Esophagus muscularis mucosa (tissue), 4 donors: ENCODE results near the gene FREM2. TPM values are rescaled to one million over a fixed set of nuclear protein-coding genes. Genes with fewer than 3 reads are reported as not detected.

Experiments
- DNase-seq: peaks from one replicate; pipeline ENCODE4 v3.0.0-alpha.2; 2017; ENCODE audit errors: extremely low spot score
- H3K27ac ChIP-seq, 4 donors: fragments of 200-600 bp; sonication (generic); replicated peaks in 1 of 4; 1 replicate in 3 of 4; 2 replicates in 1 of 4; pipeline ENCODE4 v1.5.1; 2016 to 2019; ENCODE audit warnings: mild to moderate bottlenecking in 1 of 4
- H3K27me3 ChIP-seq, 4 donors: fragments of 200-600 bp; sonication (generic); one replicate each; pipeline versions ENCODE4 v1.5.1 to v1.6.0; 2016 to 2019
- H3K36me3 ChIP-seq, 4 donors: fragments of 200-600 bp; sonication (generic); one replicate each; pipeline ENCODE4 v1.5.1; 2016 to 2019
- H3K4me1 ChIP-seq, 4 donors: fragments of 200-600 bp; sonication (generic); one replicate each; pipeline ENCODE4 v1.5.1; 2016 to 2019
- H3K4me3 ChIP-seq, 4 donors: fragments of 200-600 bp; sonication (generic); 1 replicate in 2 of 4; 2 replicates in 2 of 4; pipeline ENCODE4 v1.5.1; 2016 to 2019; ENCODE audit warnings: mild to moderate bottlenecking in 4 of 4, moderate library complexity in 1 of 4
- H3K9me3 ChIP-seq, 4 donors: fragments of 200-600 bp; sonication (generic); 1 replicate in 3 of 4; 2 replicates in 1 of 4; pipeline ENCODE4 v1.5.1; 2016 to 2019
- EP300 ChIP-seq: sonication (generic); formaldehyde crosslinking; IDR thresholded peaks from one replicate; pipeline ENCODE4 v1.6.1; 2017; ENCODE audit warnings: antibody characterized with exemption
- POLR2A ChIP-seq: fragments of 450-650 bp; IDR thresholded peaks from one replicate; pipeline ENCODE4 v1.6.1; 2017; ENCODE audit warnings: antibody characterized with exemption, moderate library complexity, mild to moderate bottlenecking, low read depth
- POLR2AphosphoS5 ChIP-seq, 2 donors: sonication (generic); formaldehyde crosslinking; IDR thresholded peaks; one replicate each; pipeline ENCODE4 v1.6.1; 2017; ENCODE audit warnings: antibody characterized with exemption in 2 of 2
- WGBS: methylation state at CpG from one replicate; pipeline ENCODE4 v1.1.5; 2018; 5-methylcytosine and 5-hydroxymethylcytosine counted together
- intact Hi-C: fragments of 100-400 bp; cut with DNase I; formaldehyde crosslinking; loops from one replicate; pipeline ENCODE4 v1.15.1; 2023
- total RNA-seq, 4 donors: library from RNA; depleted of rRNA; stranded (reverse); fragments of >200 nt; gene quantifications; one replicate each; pipeline versions ENCODE4 v1.1.0 to v1.2.1, GENCODE V29; 2016
- TF ChIP-seq, protein P1 (sequence below), 3 experiments: fragments of 200-600 bp in 2 of 3; fragments of 450-650 bp in 1 of 3; sonication (generic) in 2 of 3; IDR thresholded peaks; one replicate each; pipeline ENCODE4 v1.5.1; 2017 to 2019; ENCODE audit warnings: antibody characterized with exemption in 3 of 3, mild to moderate bottlenecking in 2 of 3, moderate library complexity in 1 of 3

FREM2 gene
- total RNA-seq, 4 donors from 2014 or later, result 0.13 to 0.34 (median 0.33) TPM; not detected in 1

DNA sequence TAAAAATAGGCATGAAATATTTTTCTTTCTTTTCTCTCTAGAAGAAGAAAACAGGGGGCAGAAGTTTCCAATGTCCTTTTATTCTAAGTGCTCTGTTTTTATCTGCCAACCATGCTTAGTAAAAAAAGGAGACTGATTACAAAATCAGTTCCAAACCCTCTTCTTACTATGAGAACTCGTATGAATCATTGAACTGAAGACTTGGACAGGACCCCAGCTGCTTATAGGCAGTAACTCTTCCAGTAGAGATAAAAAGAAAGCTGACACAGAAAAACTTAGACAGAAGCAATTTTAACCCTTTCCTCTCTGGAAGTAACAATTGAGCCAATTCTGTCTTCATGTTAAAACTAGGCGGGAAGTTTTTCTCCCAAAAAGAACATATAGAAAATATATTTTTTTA, 24.5 kb upstream of the FREM2 start:
- intact Hi-C loops, result no loop called here
- whole genome bisulfite sequencing, result 48% methylated on average over 2 of the region's 2 CpGs
- H3K9me3 ChIP-seq, result no peaks in the 10 kb centered on the region
- H3K27ac ChIP-seq, result no peak overlapping the region
- DNase-seq, result no peak
- TF ChIP-seq POLR2AphosphoS5 (IDR thresholded peaks at IDR 0.05) (no peak), EP300 (no peak), POLR2A (no peak)
- TF ChIP-seq, protein P1, sequence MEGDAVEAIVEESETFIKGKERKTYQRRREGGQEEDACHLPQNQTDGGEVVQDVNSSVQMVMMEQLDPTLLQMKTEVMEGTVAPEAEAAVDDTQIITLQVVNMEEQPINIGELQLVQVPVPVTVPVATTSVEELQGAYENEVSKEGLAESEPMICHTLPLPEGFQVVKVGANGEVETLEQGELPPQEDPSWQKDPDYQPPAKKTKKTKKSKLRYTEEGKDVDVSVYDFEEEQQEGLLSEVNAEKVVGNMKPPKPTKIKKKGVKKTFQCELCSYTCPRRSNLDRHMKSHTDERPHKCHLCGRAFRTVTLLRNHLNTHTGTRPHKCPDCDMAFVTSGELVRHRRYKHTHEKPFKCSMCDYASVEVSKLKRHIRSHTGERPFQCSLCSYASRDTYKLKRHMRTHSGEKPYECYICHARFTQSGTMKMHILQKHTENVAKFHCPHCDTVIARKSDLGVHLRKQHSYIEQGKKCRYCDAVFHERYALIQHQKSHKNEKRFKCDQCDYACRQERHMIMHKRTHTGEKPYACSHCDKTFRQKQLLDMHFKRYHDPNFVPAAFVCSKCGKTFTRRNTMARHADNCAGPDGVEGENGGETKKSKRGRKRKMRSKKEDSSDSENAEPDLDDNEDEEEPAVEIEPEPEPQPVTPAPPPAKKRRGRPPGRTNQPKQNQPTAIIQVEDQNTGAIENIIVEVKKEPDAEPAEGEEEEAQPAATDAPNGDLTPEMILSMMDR (IDR thresholded peaks at IDR 0.05), result no peak
- H3K36me3 ChIP-seq, result no peaks in the 10 kb centered on the region
- H3K4me3 ChIP-seq, result no peak overlapping the region
- peaks cover 0 to 4% (median 0%) of the 10 kb centered on the region in 4 donors for H3K4me1 ChIP-seq
- no peaks in the 10 kb centered on the region for H3K27me3 ChIP-seq

DNA sequence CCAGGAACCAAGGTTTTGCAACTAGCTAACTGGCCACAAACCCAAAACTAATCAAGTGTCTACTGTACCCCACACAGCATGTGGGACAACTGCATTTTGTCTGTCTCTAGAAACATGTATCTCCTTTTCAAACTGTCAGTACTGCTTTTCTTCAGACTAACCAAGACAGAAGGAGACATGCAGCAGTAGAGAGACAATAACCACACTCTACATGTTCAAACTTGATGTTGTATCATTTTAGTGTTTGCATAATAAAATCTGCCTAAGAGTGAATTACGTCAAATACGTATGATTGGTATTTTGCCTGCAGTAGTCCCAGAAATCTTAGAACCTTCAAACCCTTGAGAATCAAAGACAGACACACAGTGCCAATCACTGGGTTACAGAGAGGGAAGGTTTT, 22.0 kb upstream of the FREM2 start:
- Histone ChIP-seq H3K27me3 (no peaks in the 10 kb centered on the region), H3K4me1 (peaks cover 0 to 4% (median 0%) of the 10 kb centered on the region in 4 donors), H3K4me3 (no peak overlapping the region), H3K27ac (no peak overlapping the region), H3K9me3 (no peaks in the 10 kb centered on the region), H3K36me3 (no peaks in the 10 kb centered on the region)
- WGBS, result 85% methylated on average over 2 of the region's 2 CpGs
- no peak for DNase-seq
- TF ChIP-seq, protein P1 (IDR thresholded peaks at IDR 0.05), result no peak
- no peak for TF ChIP-seq POLR2A
- no peak for TF ChIP-seq EP300
- no peak for TF ChIP-seq POLR2AphosphoS5 (IDR thresholded peaks at IDR 0.05)
- intact Hi-C loops, result no loop called here

DNA sequence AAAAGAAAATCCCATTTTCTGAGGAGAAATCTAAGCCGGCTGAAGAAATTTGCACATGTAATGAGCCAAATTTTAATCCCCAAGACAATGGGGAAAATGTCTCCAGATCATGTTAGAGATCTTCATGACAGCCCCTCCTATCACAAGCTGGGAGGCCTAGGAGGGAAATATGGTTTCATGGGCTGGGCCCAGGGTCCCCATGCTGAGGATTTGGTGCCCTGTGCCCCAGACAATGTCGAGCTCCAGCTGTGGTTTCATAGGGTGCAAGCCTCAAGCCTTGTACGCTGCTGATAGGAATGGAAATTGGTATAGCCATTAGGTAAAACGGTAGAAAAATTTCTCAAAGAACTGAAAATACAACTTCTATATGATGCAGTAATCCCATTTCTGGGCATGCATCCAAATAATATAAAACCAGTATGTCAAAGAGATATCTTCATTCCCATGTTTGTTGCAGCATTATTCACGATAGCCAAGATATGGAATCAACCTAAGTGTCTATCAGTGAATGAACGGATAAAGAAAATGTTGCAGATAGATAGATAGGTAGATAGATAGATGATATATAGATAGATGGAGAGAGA, 19.3 kb upstream of the FREM2 start:
- peaks cover 0 to 7% (median 0%) of the 10 kb centered on the region in 4 donors for H3K4me1 ChIP-seq
- DNase-seq, result no peak
- H3K4me3 ChIP-seq, result no peak overlapping the region
- H3K27ac ChIP-seq, result no peak overlapping the region
- 82% methylated on average over 6 of the region's 6 CpGs for WGBS
- H3K27me3 ChIP-seq, result no peaks in the 10 kb centered on the region
- H3K9me3 ChIP-seq, result no peaks in the 10 kb centered on the region
- H3K36me3 ChIP-seq, result no peaks in the 10 kb centered on the region
- TF ChIP-seq EP300 (no peak), POLR2A (no peak), POLR2AphosphoS5 (IDR thresholded peaks at IDR 0.05) (no peak)
- TF ChIP-seq, protein P1 (IDR thresholded peaks at IDR 0.05), result no peak
- intact Hi-C loops, result no loop called here

DNA sequence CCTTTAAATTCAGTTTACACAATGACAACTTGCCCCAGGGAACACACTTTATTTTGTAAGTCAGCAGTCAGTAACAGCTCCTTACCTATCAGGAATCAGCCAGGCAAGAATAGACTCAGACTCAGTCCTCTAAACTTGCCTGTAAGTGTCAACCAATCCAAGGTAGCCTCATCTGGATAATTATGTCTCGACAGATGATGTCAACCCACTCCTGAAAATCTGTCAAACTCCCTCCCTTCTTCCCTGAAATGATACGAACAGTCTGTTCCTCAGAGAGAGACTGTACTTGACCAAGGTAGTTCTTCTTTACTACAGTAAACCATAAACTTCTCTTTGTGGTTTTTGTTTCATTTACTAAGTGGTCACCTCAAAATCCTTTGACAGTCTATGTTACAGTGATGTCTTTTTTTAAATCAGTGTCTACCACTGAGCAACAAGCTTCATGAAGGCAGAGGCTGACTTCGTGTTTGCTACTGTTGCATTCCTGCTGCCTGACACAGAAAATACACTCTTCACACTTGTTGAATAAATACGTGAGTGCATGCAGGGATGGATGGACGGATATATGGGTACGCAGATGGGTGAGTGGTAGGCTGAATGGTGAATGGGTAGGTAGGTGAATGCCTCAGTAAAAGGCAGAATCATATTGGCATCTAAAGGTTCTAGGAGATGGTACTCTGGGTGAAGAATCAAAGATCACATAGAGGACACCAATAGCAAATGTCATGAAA, 17.5 kb upstream of the FREM2 start:
- 84% methylated on average over 6 of the region's 6 CpGs for WGBS
- no peak for TF ChIP-seq POLR2A
- TF ChIP-seq, protein P1 (IDR thresholded peaks at IDR 0.05), result no peak
- TF ChIP-seq POLR2AphosphoS5 (IDR thresholded peaks at IDR 0.05), result no peak
- TF ChIP-seq EP300, result no peak
- H3K4me3 ChIP-seq, result no peak overlapping the region
- H3K9me3 ChIP-seq, result no peaks in the 10 kb centered on the region
- DNase-seq, result no peak
- intact Hi-C loops, result no loop called here
- H3K27me3 ChIP-seq, result no peaks in the 10 kb centered on the region
- H3K36me3 ChIP-seq, result no peaks in the 10 kb centered on the region
- H3K27ac ChIP-seq, result no peak overlapping the region
- peaks cover 0 to 7% (median 0%) of the 10 kb centered on the region in 4 donors for H3K4me1 ChIP-seq
